Measurements from ENCODE around the gene GPR33. TPM values are rescaled to one million over a fixed set of nuclear protein-coding genes. Genes with fewer than 3 reads are reported as not detected.

Gene GPR33
- polyA plus RNA-seq, 1 of the 3 experiments (the other 2 are of a cell fraction), result not detected

- DNase-seq, result peak; percentile 65
- H3K9me2 ChIP-seq, result no peaks in the 10 kb centered on the region
- H4K20me1 ChIP-seq (ENCODE audit: insufficient read depth), result no peaks in the 10 kb centered on the region
- POLR2A ChIA-PET, result no interaction called here
- H3K36me3 ChIP-seq (replicated peaks in 1 of 2; ENCODE audit: control insufficient read depth in 1 of 2, insufficient read depth in 2 of 2, low read length in 1 of 2), result peaks cover 38 to 42% of the 10 kb centered on the region in 2 experiments
- peaks cover 13% of the 10 kb centered on the region for H3K79me2 ChIP-seq (ENCODE audit: insufficient read depth)
- no peaks in the 10 kb centered on the region for H3K9me3 ChIP-seq
- H3K4me1 ChIP-seq (ENCODE audit: control insufficient read depth in 1 of 2, insufficient read depth in 2 of 2, low read depth in 1 of 2, low read length in 1 of 2), result peaks cover 6 to 9% of the 10 kb centered on the region in 2 experiments; a peak in 1 of 4 replicates
- no peak overlapping the region; a peak in 1 of 4 replicates for H3K27ac ChIP-seq (ENCODE audit: low read depth in 2 of 2, low read length in 1 of 2)
- WGBS (ENCODE audit: low lambda C conversion rate), result 15% methylated on average over 2 of the region's 2 CpGs
- no peak overlapping the region for H3K9ac ChIP-seq
- H3K4me3 ChIP-seq (ENCODE audit: low read depth in 2 of 2, low read length in 1 of 2), result no peak overlapping the region
- no peaks in the 10 kb centered on the region for H3F3A ChIP-seq (replicated peaks; ENCODE audit: insufficient read depth)
- H3K4me2 ChIP-seq, result no peak overlapping the region
- no peak overlapping the region for H2AFZ ChIP-seq (ENCODE audit: low read depth)
- CTCF ChIA-PET, result interaction anchor here (0.5 to 2.0 kb wide), 22 partner anchors 15 to 1805 kb away, joined by 3 to 12 read pairs (median 4); partner anchors contain the start of genes HEATR5A and HECTD1
- H3K27me3 ChIP-seq (ENCODE audit: insufficient read depth), result no peaks in the 10 kb centered on the region
- TF ChIP-seq POLR2AphosphoS5 (IDR thresholded peaks at IDR 0.05; ENCODE audit: low read depth, low read length) (no peak), NRF1 (IDR thresholded peaks at IDR 0.05; ENCODE audit: low read depth, low read length) (no peak), TAF1 (IDR thresholded peaks at IDR 0.05; ENCODE audit: borderline replicate concordance, low read depth, low read length) (no peak), TEAD4 (IDR thresholded peaks at IDR 0.05; ENCODE audit: borderline replicate concordance, insufficient read depth) (no peak), RCOR1 (IDR thresholded peaks at IDR 0.05; ENCODE audit: low read length) (no peak), SMC3 (IDR thresholded peaks at IDR 0.05; ENCODE audit: low read depth, low read length) (peak; percentile 55), TCF12 (IDR thresholded peaks at IDR 0.05) (no peak), CTCF (IDR thresholded peaks at IDR 0.05) (peak; percentile 77), RXRA (IDR thresholded peaks at IDR 0.05; ENCODE audit: borderline replicate concordance, low read depth) (no peak), FOSL2 (IDR thresholded peaks at IDR 0.05; ENCODE audit: borderline replicate concordance, low read depth) (no peak), USF2 (IDR thresholded peaks at IDR 0.05; ENCODE audit: borderline replicate concordance, low read depth, low read length) (no peak), ELF1 (IDR thresholded peaks at IDR 0.05) (no peak), RFX5 (IDR thresholded peaks at IDR 0.05; ENCODE audit: low read length) (no peak), FOXJ3 (CRISPR knock-in tag; IDR thresholded peaks at IDR 0.05) (no peak), MXI1 (IDR thresholded peaks at IDR 0.05; ENCODE audit: low read depth, low read length) (no peak), NFIC (IDR thresholded peaks at IDR 0.05; ENCODE audit: borderline replicate concordance) (no peak), FOXM1 (IDR thresholded peaks at IDR 0.05; ENCODE audit: low read depth) (no peak), GABPA (IDR thresholded peaks at IDR 0.05; ENCODE audit: low read depth) (no peak), RAD21 (IDR thresholded peaks at IDR 0.05; ENCODE audit: low read length) (peak; percentile 82), SIN3A (IDR thresholded peaks at IDR 0.05; ENCODE audit: borderline replicate concordance, low read depth, low read length) (no peak), CHD2 (IDR thresholded peaks at IDR 0.05; ENCODE audit: low read length, partially characterized antibody) (peak; percentile 14)
- TF ChIP-seq, protein P1, sequence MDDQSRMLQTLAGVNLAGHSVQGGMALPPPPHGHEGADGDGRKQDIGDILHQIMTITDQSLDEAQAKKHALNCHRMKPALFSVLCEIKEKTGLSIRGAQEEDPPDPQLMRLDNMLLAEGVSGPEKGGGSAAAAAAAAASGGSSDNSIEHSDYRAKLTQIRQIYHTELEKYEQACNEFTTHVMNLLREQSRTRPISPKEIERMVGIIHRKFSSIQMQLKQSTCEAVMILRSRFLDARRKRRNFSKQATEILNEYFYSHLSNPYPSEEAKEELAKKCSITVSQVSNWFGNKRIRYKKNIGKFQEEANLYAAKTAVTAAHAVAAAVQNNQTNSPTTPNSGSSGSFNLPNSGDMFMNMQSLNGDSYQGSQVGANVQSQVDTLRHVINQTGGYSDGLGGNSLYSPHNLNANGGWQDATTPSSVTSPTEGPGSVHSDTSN (IDR thresholded peaks at IDR 0.05), result no peak
- TF ChIP-seq, protein P2, sequence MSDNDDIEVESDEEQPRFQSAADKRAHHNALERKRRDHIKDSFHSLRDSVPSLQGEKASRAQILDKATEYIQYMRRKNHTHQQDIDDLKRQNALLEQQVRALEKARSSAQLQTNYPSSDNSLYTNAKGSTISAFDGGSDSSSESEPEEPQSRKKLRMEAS (IDR thresholded peaks at IDR 0.05; ENCODE audit: low read depth), result no peak
- TF ChIP-seq, protein P3, sequence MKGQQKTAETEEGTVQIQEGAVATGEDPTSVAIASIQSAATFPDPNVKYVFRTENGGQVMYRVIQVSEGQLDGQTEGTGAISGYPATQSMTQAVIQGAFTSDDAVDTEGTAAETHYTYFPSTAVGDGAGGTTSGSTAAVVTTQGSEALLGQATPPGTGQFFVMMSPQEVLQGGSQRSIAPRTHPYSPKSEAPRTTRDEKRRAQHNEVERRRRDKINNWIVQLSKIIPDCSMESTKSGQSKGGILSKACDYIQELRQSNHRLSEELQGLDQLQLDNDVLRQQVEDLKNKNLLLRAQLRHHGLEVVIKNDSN (IDR thresholded peaks at IDR 0.05; ENCODE audit: borderline replicate concordance, low read depth), result no peak
- TF ChIP-seq, protein P4, sequence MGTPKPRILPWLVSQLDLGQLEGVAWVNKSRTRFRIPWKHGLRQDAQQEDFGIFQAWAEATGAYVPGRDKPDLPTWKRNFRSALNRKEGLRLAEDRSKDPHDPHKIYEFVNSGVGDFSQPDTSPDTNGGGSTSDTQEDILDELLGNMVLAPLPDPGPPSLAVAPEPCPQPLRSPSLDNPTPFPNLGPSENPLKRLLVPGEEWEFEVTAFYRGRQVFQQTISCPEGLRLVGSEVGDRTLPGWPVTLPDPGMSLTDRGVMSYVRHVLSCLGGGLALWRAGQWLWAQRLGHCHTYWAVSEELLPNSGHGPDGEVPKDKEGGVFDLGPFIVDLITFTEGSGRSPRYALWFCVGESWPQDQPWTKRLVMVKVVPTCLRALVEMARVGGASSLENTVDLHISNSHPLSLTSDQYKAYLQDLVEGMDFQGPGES (IDR thresholded peaks at IDR 0.05; ENCODE audit: low read depth, low read length), result no peak
Observed at GRCh38 chr14:31449971-31450610, 37.7 kb downstream of the GPR33 start.
